Breast epithelium (tissue), 4 donors: Measurements from ENCODE around the gene CDH23. TPM values are rescaled to one million over a fixed set of nuclear protein-coding genes. Genes with fewer than 3 reads are reported as not detected.

Experiments
- DNase-seq, 2 donors: peaks; one replicate each; pipeline ENCODE4 v3.0.0-alpha.2; 2019; ENCODE audit warnings: low spot score in 2 of 2
- H3K27ac ChIP-seq, 2 donors: fragments of 200-600 bp; sonication (generic) in 1 of 2; one replicate each; pipeline ENCODE4 v1.5.1; 2016 to 2019; ENCODE audit warnings: mild to moderate bottlenecking in 1 of 2
- H3K27me3 ChIP-seq, 2 donors: fragments of 200-600 bp; sonication (generic) in 1 of 2; one replicate each; pipeline versions ENCODE4 v1.5.1 to v1.6.0; 2017 to 2019; ENCODE audit warnings: control low read depth in 1 of 2, mild to moderate bottlenecking in 1 of 2
- H3K36me3 ChIP-seq: fragments of 200-600 bp; one replicate; pipeline ENCODE4 v1.5.1; 2019
- H3K4me1 ChIP-seq, 2 donors: fragments of 200-600 bp; sonication (generic); one replicate each; pipeline ENCODE4 v1.5.1; 2016 to 2019; ENCODE audit warnings: control low read depth in 1 of 2
- H3K4me3 ChIP-seq, 3 donors: fragments of 200-600 bp; sonication (generic); 1 replicate in 2 of 3; 2 replicates in 1 of 3; pipeline ENCODE4 v1.5.1; 2016 to 2019; ENCODE audit warnings: mild to moderate bottlenecking in 3 of 3, moderate library complexity in 2 of 3
- H3K9me3 ChIP-seq, 2 donors: fragments of 200-600 bp; sonication (generic) in 1 of 2; one replicate each; pipeline ENCODE4 v1.5.1; 2016 to 2019; ENCODE audit warnings: control low read depth in 1 of 2
- POLR2A ChIP-seq: fragments of 450-650 bp; IDR thresholded peaks from one replicate; pipeline ENCODE4 v1.6.1; 2016; ENCODE audit warnings: antibody characterized with exemption, mild to moderate bottlenecking, moderate library complexity
- POLR2AphosphoS5 ChIP-seq, 3 donors: sonication (generic); formaldehyde crosslinking; IDR thresholded peaks; one replicate each; pipeline ENCODE4 v1.6.1; 2017; ENCODE audit warnings: antibody characterized with exemption in 3 of 3
- intact Hi-C: fragments of 100-400 bp; cut with DNase I; formaldehyde crosslinking; loops from one replicate; pipeline ENCODE4 v1.15.1; 2023; ENCODE audit warnings: low total_unique reads
- total RNA-seq, 3 donors: library from RNA; depleted of rRNA; stranded (reverse); fragments of >200 nt; gene quantifications; one replicate each; pipeline ENCODE4 v1.1.0, GENCODE V29; 2016
- TF ChIP-seq, protein P1 (sequence below), 3 donors: fragments of 450-650 bp; IDR thresholded peaks; one replicate each; pipeline ENCODE4 v1.5.1; 2016 to 2017; ENCODE audit warnings: antibody characterized with exemption in 3 of 3, mild to moderate bottlenecking in 3 of 3, moderate library complexity in 3 of 3

CDH23 gene
- total RNA-seq, 3 donors from 2014 or later, result 8.5 to 13.8 (median 11.6) TPM

DNA sequence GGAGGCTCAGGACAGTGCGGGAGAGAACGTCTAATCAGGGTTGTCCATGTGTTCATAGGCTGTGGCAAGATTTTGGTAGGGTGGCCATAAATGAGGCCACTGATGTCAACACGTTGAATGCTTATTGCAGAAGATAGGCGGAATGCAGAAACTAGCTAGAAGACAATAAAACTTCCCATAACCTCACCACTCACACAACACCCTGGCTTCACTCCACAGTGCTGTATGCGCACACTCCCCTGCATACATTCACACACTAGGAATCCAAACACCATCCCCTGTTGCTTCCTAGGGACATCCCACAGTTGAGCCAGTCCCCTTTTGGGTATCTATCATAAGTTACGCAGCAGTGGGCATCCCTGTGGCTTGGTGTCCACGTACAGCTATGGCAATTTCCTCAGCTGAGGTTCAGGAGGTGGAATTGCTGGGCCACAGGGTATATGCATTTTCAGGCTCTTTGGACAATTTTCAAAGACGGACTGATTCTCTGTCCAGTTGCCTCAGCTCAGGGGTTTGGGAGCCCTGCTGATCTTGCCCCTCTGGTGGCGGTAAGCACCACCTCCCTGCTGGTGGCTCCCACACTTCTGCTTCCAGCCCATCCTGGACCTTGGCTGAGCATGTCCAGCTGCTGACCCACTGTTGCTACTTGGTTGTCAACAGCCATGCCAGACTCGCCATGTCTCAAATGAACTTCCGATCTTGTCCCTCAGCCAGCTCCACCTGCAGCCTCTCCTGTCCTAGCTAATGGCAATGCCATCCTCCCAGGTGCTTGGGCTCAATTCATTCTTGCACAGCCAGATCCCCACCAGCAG is 36.4 kb downstream of the CDH23 start:
- Histone ChIP-seq H3K4me1 (no peaks in the 10 kb centered on the region), H3K27ac (no peak overlapping the region), H3K4me3 (no peak overlapping the region), H3K27me3 (no peaks in the 10 kb centered on the region), H3K9me3 (no peaks in the 10 kb centered on the region), H3K36me3 (no peaks in the 10 kb centered on the region)
- TF ChIP-seq POLR2A, result no peak
- TF ChIP-seq, protein P1, sequence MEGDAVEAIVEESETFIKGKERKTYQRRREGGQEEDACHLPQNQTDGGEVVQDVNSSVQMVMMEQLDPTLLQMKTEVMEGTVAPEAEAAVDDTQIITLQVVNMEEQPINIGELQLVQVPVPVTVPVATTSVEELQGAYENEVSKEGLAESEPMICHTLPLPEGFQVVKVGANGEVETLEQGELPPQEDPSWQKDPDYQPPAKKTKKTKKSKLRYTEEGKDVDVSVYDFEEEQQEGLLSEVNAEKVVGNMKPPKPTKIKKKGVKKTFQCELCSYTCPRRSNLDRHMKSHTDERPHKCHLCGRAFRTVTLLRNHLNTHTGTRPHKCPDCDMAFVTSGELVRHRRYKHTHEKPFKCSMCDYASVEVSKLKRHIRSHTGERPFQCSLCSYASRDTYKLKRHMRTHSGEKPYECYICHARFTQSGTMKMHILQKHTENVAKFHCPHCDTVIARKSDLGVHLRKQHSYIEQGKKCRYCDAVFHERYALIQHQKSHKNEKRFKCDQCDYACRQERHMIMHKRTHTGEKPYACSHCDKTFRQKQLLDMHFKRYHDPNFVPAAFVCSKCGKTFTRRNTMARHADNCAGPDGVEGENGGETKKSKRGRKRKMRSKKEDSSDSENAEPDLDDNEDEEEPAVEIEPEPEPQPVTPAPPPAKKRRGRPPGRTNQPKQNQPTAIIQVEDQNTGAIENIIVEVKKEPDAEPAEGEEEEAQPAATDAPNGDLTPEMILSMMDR (IDR thresholded peaks at IDR 0.05), result no peak
- TF ChIP-seq POLR2AphosphoS5 (IDR thresholded peaks at IDR 0.05), result no peak
- DNase-seq, result no peak
- intact Hi-C loops, result no loop called here

GRCh38 chr10:71433768-71434744 is 37.3 kb downstream of the CDH23 start:
- TF ChIP-seq, protein P1 (IDR thresholded peaks at IDR 0.05), result no peak
- TF ChIP-seq POLR2A (no peak), POLR2AphosphoS5 (IDR thresholded peaks at IDR 0.05) (no peak)
- H3K4me1 ChIP-seq, result no peaks in the 10 kb centered on the region
- no peak for DNase-seq
- H3K36me3 ChIP-seq, result no peaks in the 10 kb centered on the region
- intact Hi-C loops, result no loop called here
- no peaks in the 10 kb centered on the region for H3K27me3 ChIP-seq
- H3K4me3 ChIP-seq, result no peak overlapping the region
- H3K9me3 ChIP-seq, result no peaks in the 10 kb centered on the region
- H3K27ac ChIP-seq, result no peak overlapping the region

DNA sequence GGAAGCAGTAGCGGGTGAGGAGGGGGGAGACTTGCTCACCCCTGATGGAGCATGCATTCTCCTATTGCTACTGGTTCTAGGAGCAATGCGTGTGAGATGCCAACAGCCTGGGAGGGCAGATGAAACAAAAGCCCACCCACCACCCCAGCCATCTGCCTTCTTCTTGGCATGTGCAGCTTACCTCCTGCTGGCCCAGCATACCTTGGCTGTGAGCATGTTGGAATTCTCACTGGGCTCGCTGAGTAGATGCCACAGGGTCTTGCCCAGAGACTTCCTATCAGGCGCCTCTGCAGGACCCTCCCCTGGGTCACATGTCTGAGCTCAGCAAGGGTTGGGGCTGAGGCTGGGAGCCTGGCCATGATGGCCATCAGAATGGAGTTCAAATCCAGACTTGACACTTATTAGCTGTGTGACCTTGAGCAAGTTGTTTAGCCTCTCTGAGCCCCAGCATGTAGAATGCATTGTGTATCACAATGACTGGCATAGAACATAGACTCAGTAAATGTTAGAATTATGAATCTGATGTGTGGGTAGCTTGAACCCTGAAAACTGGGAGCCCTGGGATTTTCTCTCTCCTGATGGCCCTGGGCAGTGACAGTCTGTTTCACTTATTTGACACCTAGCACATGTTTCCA is 38.2 kb downstream of the CDH23 start:
- H3K4me1 ChIP-seq, result no peaks in the 10 kb centered on the region
- no peaks in the 10 kb centered on the region for H3K36me3 ChIP-seq
- no peaks in the 10 kb centered on the region for H3K27me3 ChIP-seq
- H3K4me3 ChIP-seq, result no peak overlapping the region
- TF ChIP-seq, protein P1 (IDR thresholded peaks at IDR 0.05), result no peak
- no peak overlapping the region for H3K27ac ChIP-seq
- no peak for DNase-seq
- intact Hi-C loops, result no loop called here
- no peaks in the 10 kb centered on the region for H3K9me3 ChIP-seq

DNA sequence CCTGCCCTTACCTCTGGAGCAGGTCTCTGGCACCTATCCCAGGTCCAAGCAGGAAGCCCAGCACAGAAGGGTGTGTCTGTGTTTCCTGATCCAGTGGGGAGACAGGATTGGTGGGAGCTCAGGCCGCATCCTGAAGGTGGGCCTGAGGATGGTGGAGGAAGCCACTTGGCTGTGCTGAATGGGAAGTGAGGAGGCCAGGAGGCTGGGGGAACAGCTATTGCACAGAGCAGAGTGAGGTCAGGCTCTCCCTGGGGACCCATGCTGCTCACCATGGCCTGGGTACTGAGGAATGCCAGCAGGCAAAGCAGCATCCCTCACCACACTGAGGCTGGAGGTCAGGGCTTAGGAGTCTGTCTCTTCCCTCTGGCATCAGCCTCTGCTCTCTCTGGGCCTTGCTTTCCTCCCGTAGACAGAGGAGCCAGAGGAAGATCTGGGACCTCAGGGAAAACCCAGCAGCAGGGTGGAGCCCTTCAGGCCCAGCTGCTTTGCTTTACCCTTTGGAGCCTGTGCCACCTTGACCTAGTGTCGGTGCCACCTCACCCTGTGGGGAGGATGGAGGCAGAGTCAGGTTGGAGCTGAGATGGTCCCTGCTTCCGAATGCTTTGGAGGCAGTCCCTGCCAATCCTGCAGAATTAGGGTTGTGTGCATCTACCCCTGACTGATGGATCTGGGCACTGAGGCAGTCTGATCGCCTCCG is 39.0 kb downstream of the CDH23 start:
- Histone ChIP-seq H3K27me3 (no peaks in the 10 kb centered on the region), H3K27ac (no peak overlapping the region), H3K4me1 (no peaks in the 10 kb centered on the region), H3K4me3 (no peak overlapping the region), H3K9me3 (no peaks in the 10 kb centered on the region), H3K36me3 (no peaks in the 10 kb centered on the region)
- no peak for DNase-seq
- TF ChIP-seq POLR2A (no peak), POLR2AphosphoS5 (IDR thresholded peaks at IDR 0.05) (no peak)
- TF ChIP-seq, protein P1 (IDR thresholded peaks at IDR 0.05), result no peak
- intact Hi-C loops, result no loop called here
